IPS DF 4.7 (cell line): ENCODE data around the gene ETNPPL.
A peak's percentile ranks its signal among the peaks of the same experiment; 100 is the strongest.
"Not testable (repeated sequence)": the region's sequence is repeated elsewhere in the genome, so short reads cannot be mapped to it uniquely, and the experiment has no call there.

ENCODE experiments used
- DNase-seq: peaks from one replicate; pipeline ENCODE4 v3.0.0-alpha.2; 2013; ENCODE audit warnings: low spot score; ENCODE audit errors: extremely low read depth

Gene ETNPPL

GRCh38 chr4:108758498-108758897 lies 4.4 kb downstream of the ETNPPL start:
- DNase-seq, result no peak

- DNase-seq, result no peak
Measured at GRCh38 chr4:108754327-108754726, 8.5 kb downstream of the ETNPPL start.

GRCh38 chr4:108751321-108751720 lies 11.5 kb downstream of the ETNPPL start:
- DNase-seq, result no peak

GRCh38 chr4:108749119-108749518 lies 13.7 kb downstream of the ETNPPL start:
- no peak for DNase-seq

- no peak for DNase-seq
Measured at GRCh38 chr4:108746511-108746910, 16.3 kb downstream of the ETNPPL start.

- DNase-seq, result no peak
Measured at GRCh38 chr4:108744307-108744706, 18.5 kb downstream of the ETNPPL start.

- DNase-seq, result no peak
Measured at GRCh38 chr4:108742451-108743420, 20.1 kb downstream of the ETNPPL start.

GRCh38 chr4:108738003-108738706 lies 24.7 kb downstream of the ETNPPL start:
- no peak for DNase-seq

GRCh38 chr4:108731006-108731405 lies 31.8 kb downstream of the ETNPPL start:
- DNase-seq, result no peak

GRCh38 chr4:108730579-108730978 lies 32.3 kb downstream of the ETNPPL start:
- no peak for DNase-seq

GRCh38 chr4:108729731-108730130 lies 33.1 kb downstream of the ETNPPL start:
- DNase-seq, result no peak

- DNase-seq, result peak; percentile 28
Measured at GRCh38 chr4:108725457-108725856, 37.4 kb downstream of the ETNPPL start.

- no peak for DNase-seq
Measured at GRCh38 chr4:108717386-108717785, 45.5 kb downstream of the ETNPPL start.

GRCh38 chr4:108716340-108716739 lies 46.5 kb downstream of the ETNPPL start:
- no peak for DNase-seq

- no peak for DNase-seq
Measured at GRCh38 chr4:108714880-108715279, 48.0 kb downstream of the ETNPPL start.

- not testable (repeated sequence) for DNase-seq
Measured at GRCh38 chr4:108710578-108710977, 52.3 kb downstream of the ETNPPL start.

- DNase-seq, result no peak
Measured at GRCh38 chr4:108709722-108710121, 53.1 kb downstream of the ETNPPL start.

GRCh38 chr4:108709234-108709633 lies 53.6 kb downstream of the ETNPPL start:
- DNase-seq, result no peak

GRCh38 chr4:108706289-108706688 lies 56.6 kb downstream of the ETNPPL start:
- no peak for DNase-seq

GRCh38 chr4:108703966-108704365 lies 58.9 kb downstream of the ETNPPL start:
- DNase-seq, result no peak

- no peak for DNase-seq
Measured at GRCh38 chr4:108703370-108703769, 59.5 kb downstream of the ETNPPL start.

- DNase-seq, result no peak
Measured at GRCh38 chr4:108702960-108703359, 59.9 kb downstream of the ETNPPL start.
